HL-60 (cell line): ENCODE results near the gene CDH2.

Source experiments
- GABPA ChIP-seq: IDR thresholded peaks from 2 replicates; pipeline ENCODE4 v1.6.1; 2012; ENCODE audit warnings: low read depth
- POLR2AphosphoS5 ChIP-seq: IDR thresholded peaks from 2 replicates; pipeline ENCODE4 v1.6.1; 2012; ENCODE audit warnings: low read depth
- TF ChIP-seq, protein P1 (sequence below): IDR thresholded peaks from one replicate; pipeline ENCODE4 v1.5.1; 2011; ENCODE audit warnings: low read length, control low read depth, inconsistent platforms; ENCODE audit not compliant: insufficient read depth
- TF ChIP-seq, protein P2 (sequence below): IDR thresholded peaks from 2 replicates; pipeline ENCODE4 v1.6.1; 2012; ENCODE audit warnings: low read depth; ENCODE audit not compliant: insufficient replicate concordance

DNA sequence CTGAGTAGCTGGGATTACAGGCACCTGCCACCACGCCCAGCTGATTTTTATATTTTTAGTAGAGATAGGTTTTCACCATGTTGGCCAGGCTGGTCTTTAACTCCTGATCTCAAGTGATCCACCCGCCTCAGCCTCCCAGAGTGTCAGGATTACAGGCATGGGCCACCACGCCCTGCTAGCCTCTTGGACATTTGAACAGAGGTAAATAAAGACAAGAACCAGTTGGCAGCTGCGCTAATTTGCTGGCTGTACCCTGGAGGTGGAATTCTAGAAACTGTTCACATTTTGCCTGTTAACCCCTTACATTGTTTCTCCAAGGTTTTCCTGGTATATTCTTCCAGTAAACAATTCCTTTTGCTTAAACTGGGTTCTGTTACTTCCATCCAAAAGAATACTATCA, 132.9 kb downstream of the CDH2 start:
- TF ChIP-seq, protein P1, sequence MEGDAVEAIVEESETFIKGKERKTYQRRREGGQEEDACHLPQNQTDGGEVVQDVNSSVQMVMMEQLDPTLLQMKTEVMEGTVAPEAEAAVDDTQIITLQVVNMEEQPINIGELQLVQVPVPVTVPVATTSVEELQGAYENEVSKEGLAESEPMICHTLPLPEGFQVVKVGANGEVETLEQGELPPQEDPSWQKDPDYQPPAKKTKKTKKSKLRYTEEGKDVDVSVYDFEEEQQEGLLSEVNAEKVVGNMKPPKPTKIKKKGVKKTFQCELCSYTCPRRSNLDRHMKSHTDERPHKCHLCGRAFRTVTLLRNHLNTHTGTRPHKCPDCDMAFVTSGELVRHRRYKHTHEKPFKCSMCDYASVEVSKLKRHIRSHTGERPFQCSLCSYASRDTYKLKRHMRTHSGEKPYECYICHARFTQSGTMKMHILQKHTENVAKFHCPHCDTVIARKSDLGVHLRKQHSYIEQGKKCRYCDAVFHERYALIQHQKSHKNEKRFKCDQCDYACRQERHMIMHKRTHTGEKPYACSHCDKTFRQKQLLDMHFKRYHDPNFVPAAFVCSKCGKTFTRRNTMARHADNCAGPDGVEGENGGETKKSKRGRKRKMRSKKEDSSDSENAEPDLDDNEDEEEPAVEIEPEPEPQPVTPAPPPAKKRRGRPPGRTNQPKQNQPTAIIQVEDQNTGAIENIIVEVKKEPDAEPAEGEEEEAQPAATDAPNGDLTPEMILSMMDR = no peak
- no peak for TF ChIP-seq POLR2AphosphoS5
- TF ChIP-seq, protein P2, sequence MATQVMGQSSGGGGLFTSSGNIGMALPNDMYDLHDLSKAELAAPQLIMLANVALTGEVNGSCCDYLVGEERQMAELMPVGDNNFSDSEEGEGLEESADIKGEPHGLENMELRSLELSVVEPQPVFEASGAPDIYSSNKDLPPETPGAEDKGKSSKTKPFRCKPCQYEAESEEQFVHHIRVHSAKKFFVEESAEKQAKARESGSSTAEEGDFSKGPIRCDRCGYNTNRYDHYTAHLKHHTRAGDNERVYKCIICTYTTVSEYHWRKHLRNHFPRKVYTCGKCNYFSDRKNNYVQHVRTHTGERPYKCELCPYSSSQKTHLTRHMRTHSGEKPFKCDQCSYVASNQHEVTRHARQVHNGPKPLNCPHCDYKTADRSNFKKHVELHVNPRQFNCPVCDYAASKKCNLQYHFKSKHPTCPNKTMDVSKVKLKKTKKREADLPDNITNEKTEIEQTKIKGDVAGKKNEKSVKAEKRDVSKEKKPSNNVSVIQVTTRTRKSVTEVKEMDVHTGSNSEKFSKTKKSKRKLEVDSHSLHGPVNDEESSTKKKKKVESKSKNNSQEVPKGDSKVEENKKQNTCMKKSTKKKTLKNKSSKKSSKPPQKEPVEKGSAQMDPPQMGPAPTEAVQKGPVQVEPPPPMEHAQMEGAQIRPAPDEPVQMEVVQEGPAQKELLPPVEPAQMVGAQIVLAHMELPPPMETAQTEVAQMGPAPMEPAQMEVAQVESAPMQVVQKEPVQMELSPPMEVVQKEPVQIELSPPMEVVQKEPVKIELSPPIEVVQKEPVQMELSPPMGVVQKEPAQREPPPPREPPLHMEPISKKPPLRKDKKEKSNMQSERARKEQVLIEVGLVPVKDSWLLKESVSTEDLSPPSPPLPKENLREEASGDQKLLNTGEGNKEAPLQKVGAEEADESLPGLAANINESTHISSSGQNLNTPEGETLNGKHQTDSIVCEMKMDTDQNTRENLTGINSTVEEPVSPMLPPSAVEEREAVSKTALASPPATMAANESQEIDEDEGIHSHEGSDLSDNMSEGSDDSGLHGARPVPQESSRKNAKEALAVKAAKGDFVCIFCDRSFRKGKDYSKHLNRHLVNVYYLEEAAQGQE = no peak
- no peak for TF ChIP-seq GABPA
